Mucosa of gallbladder (tissue), 1 donor: ENCODE measurements around the gene ZNF653. TPM values are rescaled to one million over a fixed set of nuclear protein-coding genes. Genes with fewer than 3 reads are reported as not detected.

Source experiments
- DNase-seq: peaks from one replicate; pipeline ENCODE4 v3.0.0-alpha.2; 2020; ENCODE audit warnings: low spot score
- total RNA-seq: library from RNA; stranded (reverse); gene quantifications from one replicate; pipeline ENCODE4 v1.2.1, GENCODE V29; 2021
- donor health status: DM: no; HTN: no; CAD: no.

ZNF653 gene
- total RNA-seq, 1 donor from 2014 or later = 13.8 TPM

GRCh38 chr19:11513946-11514345 is 8.3 kb upstream of the ZNF653 start:
- DNase-seq = no peak

DNA sequence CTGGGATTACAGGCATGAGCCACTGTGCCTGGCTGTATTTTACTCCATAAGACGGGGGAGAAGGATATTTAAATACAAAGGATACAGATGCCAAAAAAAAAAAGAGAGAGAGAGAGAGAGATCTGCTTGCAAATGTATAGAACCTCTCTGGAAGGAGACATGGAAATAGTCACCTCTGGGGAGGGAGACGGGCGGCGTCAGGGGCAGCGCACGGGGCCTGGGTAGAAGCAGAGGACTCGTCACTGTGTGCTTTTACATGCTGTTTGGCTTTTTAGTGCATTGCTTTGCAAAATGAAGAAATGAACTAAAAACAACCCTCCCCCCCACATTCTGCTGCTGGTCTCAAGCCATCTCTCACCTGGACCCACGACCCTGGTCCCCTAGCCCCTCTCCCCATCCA is 4.8 kb upstream of the ZNF653 start:
- DNase-seq = no peak

DNA sequence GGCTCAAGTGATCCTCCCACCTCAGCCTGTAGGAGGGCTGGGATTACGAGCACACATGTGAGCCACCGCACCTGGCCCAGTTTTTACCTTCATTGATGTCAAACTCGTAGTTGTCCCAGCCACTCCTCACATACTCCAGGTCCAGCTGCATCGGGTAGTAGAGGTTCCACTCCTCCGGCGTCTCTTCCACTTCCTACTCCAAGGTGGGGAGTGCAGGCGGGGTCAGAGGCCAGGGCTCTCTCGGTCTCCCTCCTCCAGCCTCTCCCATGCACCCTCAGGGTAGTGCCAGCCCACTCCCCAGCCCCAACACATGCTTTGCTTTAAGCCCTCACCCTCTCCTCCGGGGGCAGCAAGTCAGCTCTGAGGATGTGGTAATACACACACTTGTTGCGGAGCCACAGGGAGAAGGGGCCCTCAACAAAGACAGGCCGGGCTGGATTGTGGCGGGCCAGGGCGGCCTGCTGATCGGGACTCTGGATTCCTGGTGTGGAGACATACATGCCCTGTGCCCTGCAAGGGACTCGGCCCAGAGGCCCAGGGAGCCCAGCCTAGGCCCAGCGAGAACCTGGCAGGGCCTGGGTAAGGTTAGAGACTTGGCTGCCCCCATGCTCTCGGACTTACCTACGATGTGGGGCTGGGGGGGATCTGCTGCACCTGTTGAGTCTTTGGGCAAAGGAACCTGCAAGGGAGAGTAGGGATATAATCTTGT is 1.9 kb upstream of the ZNF653 start:
- no peak for DNase-seq

DNA sequence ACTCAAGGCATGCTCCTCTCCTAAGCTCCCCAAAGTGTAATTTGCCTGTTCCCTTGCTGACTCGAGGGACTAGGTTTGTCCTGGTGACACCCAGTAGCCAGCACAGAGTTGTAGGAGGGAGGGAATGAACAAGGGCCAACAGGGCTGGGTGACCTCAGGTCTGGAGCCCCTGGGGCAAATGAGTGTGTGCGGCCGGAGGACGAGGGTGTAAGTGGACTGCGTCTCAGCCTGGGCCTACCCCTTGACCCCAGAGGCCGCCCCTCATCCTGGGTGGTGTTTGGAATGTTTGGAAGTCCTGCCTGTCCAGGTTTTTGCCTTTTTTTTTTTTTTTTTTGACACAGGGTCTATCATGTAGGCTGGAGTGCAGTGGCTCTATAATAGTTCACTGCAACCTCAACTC is 1.3 kb upstream of the ZNF653 start:
- no peak for DNase-seq

GRCh38 chr19:11506101-11506555 is 489 bp upstream of the ZNF653 start:
- DNase-seq = no peak

DNA sequence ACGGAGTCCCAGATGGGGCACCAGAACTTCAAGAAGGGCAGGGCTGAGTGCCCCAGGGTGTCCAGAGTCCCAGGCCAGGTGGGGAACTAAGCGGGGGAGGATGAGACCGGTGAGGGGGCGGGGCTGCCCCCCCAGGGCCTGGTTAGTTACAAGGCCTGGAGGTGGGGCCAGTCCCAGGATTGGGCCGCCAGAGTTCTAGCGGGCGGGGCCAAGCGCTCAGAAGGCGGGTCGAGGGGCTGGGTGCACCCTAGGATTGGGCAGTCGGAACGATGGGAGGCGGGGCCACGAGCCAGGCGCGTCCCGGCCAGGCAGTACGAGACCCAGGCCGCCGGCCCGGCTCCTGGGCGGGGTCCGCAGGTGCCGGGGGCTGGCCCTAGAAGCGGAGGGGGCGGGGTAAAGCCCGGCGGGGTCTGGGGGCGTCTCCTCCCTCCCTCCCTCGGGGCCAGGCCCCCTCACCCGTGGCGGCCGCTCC is 571 bp downstream of the ZNF653 start:
- DNase-seq = peak; percentile 96

DNA sequence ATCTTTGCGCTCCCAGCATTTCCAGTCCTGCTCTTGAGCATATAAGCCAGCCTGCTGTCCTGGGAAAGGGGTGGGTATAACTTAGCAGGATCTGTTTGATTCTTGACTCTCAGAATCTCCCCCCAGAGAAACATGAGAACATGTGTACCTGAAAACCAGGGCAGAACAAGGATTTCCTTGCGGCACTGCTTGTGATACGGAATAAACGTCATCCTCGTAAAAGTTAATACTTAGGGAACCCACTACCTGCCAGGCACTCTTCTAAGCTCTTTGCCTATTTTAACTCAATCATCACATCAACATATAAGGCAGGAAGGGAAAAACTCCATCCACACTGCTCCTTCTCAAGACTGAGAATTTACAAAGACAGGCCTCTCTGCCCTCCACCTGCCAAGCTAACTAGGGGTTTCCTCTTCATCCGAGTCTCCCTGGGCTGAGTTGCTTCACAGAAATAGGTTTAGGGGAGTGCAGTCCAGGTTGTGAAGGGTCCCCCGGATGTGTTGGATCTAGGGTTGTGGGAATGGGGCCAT is 1.1 kb downstream of the ZNF653 start:
- DNase-seq = no peak

DNA sequence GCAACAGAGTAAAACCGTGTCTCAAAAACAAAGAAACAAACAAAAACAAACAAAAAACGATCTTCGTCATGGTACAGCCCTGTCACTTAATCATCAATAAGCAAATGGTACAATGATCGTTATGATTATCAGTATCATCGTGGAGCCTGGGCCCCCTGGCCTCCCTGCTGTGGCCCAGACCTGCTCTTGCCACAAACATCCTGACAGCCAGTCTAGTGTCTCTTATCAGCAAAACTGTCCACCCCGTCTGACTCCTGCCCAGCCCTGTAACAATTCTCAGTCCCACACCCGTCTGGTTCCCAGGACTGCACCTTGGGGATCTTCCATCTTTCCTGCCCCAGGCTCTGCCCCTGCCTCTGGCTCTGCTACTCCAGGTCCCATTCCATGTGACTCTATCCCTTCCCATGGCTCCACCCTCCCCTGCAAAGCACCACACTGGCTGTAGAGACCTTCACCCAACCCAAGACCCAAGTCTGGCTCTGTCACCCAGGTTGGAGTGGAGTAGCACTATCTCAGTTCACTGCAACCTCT is 5.7 kb downstream of the ZNF653 start:
- no peak for DNase-seq

GRCh38 chr19:11499220-11499726 is 6.4 kb downstream of the ZNF653 start:
- DNase-seq = no peak

GRCh38 chr19:11496391-11497163 is 9.1 kb downstream of the ZNF653 start:
- DNase-seq = peak; percentile 29

DNA sequence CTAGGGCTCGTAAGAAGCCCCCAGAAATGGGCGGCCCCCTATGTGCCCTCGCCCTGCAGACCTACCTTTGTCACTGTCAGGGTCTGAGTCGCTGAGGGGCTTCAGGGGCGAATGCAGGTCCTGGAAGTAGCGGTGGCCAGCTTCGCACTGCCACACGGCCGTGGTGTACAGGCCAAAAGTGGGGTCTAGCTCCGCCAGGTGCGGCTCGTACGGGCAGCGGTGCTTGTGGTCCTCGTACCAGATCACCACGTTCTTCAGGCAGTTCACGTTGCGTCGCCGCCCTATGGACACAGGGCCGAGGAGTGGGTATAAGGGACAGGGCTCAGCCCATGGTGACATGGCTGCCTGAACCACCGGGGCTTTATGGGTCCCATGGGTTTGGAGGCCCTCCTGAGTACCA is 9.8 kb downstream of the ZNF653 start:
- DNase-seq = no peak

DNA sequence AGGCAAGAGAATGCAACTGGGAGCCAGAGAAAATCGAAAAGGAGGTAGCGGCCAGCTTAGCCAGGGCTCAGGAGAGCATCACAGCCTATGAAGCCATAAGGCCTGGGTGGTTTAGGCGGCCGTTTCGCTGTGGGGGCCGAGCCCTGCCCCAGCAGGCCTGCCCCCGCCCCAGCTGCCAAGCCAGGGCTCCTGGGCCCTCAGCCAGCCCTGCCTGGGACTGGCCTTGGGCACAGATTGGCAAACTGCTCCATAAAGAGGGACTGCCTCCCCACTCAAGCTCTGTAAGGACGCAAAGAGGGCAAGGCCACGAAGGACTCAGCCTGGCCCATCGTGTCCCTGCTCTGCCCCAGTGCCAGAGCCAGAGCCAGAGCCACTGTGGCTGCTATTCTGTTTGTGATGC is 10.2 kb downstream of the ZNF653 start:
- no peak for DNase-seq

GRCh38 chr19:11494634-11495285 is 10.9 kb downstream of the ZNF653 start:
- DNase-seq = no peak

GRCh38 chr19:11489378-11489777 is 16.3 kb downstream of the ZNF653 start:
- DNase-seq = no peak

DNA sequence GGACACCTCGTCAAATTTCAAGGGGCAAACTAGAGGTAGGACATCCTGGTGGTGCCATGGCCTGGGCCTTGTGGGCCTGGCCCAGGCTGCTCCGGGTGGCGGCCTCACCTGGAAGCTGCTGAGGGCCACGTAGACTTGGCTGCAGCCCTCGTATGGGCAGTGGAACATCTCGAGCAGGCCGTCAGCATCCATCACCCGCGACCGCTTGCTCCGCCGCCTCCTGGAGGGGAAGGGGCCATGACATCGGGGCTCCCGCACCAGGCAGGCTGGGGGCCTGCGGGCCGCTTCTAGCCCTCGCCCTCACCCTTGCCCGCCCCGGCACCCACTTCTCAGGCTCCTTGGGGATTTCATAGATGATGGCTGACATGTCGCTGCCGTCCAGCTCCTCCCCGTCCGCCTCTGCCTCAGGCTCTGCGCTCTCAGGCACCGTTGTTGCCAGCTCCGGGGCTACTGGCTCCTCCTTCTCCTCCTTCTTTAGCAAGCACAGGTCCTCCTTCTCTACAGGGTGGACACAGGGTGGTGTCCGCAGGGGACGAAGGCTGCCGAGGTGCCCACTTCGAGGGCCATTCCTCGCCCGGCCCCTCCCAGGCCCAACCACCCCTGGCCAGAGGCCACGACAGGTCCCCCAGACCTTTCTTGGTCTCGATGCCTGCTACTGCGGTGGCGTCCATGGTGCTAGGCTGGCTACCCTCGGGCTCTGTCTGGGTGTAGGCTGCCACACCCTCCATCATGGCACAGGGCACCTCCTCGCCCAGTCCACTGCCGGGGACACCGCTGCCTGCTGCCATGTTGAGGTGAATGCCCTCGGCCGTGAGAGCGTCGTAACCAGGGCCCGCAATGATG is 18.8 kb downstream of the ZNF653 start:
- DNase-seq = no peak

DNA sequence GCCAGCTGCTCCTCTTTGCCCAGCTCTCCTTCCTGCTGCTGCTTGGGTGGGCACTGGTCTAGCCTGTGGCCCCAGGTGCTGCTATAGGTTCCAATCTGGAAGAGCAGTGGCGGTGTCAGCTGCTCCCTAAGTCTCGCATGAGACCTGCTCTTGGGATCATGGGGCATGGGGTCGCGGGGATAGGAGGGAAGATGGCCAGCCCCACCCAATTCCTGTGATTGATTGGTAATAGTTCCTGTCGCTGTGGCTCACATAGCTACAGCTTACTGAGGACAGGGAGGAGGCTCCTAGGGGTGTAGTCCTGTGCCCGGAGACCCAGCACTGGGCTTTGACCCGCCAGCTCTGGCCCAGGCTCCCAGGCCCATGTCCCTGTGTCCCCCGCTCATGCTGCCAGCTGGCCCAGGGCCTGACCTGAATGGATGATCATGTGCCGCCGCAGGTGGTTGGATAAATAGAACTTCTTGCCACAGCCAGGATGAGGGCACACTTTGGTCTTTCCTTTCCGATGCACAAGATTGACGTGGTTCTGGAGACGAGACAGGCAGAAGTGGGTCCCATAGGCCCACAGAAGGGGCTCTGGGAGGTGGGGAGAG is 20.3 kb downstream of the ZNF653 start:
- DNase-seq = no peak

- no peak for DNase-seq
These were observed 22.1 kb downstream of the ZNF653 start for GRCh38 chr19:11483366-11484111.

DNA sequence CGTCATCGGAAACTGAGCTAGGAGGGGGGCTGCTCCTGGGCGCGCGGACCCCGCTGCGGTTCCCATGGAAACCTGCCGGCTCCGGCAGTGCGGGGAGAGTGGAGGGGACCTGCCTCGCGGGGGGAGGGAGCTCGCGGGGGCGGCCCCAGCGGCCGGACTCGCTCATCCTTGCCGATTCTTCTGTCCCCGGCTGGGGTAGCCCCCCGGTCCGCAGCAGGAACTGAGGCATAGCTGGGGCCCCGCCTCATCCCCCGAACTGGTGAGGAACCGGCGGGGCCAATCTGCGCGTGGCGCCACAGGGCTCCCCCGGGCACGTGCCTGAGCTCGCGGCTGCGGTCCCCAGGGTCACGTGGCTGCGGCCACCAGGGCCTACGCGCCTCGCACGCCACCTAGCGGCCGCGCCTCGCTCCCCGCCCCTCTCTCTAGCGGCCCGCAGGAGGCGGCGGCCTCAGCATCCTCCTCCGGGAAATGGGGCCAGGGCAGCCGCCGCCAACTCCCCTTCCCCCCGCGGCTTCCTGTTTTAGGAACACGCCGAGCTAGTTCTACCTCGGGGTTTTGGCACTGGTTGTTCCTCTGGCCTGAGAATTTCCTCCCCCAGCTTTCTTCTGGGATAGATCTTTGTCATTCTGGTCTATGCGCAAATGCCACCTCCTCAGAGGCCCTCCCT is 23.1 kb downstream of the ZNF653 start:
- DNase-seq = peak; percentile 85
